NCI-H82 (cell line): ENCODE data around the gene ITGA2.
A peak's percentile ranks its signal among the peaks of the same experiment; 100 is the strongest.

ENCODE experiments used
- DNase-seq: peaks from one replicate; lab custom pipeline; 2025; lab: John Stamatoyannopoulos, UW

ITGA2 gene

DNA sequence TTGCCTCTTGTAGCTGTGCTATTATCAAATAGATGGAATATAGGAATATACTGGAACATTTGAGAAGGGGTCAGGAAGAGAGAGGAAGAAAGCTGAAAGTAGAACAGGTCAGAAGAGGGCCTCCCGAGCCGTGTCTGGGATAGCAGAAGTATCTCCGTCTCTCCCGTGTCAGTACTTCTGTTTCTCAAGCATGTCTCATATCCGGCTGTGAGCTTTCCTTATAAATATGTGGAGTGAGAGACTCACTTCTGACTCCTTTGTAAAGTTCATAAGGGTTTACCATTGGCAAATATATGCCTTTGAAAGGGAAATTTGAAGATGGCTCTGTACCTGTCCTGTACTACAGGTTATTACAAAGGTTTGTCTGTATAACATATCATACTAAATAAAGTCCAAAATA, 70.1 kb downstream of the ITGA2 start:
- no peak for DNase-seq

DNA sequence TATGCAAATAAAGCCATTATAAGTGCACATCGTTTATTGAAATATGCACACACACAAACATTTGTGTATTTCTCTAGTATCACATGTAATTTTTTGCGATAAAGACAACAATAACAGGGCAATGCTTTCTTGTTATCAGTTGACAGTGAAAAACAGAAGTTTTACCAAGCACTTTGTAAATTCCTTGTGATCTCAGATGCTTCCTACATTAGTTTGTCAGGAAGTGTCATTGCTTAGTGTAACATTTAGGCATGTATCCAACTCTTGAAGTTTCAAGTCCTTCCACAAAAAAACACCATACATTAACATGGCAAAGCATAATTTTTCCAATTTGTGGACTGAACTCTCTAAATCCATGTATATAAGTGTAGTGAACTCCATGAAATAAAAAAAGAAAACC, 74.0 kb downstream of the ITGA2 start:
- no peak for DNase-seq

DNA sequence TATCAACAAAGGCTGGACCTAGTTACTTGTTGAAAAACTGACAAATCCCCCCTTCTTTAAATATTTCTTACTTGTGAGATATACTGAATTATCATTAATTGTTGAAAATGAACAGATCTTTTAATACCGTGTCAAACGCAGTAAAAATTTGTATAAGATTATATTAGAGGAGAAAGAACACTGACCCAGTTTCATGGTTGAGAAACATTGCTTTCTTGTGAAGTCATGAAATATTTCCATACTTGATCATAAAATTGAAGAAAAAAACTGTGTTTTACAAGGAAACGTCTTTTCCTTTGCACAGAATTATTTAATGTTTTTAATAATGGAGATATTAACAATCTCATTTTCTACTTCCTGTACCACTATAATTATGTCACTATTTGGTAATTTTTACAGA, 74.6 kb downstream of the ITGA2 start:
- no peak for DNase-seq

DNA sequence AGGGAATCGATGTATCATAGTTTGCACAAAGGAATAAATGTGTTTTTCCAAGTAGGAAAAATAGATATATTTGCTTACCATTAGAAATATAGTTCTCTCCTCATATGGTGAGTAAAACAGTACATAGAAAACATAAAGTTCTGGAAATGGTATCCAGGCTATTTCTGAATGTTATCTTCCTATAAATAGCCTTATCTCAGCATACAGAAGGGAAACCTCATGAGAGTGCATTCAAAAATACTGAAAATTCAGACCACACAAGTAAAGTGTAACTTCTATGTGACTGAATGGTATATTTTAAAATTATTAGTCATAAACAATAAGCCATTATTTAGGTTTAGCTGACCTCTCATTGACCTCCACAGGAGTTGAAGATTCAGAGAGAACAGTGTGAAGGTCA, 76.9 kb downstream of the ITGA2 start:
- DNase-seq: no peak

DNA sequence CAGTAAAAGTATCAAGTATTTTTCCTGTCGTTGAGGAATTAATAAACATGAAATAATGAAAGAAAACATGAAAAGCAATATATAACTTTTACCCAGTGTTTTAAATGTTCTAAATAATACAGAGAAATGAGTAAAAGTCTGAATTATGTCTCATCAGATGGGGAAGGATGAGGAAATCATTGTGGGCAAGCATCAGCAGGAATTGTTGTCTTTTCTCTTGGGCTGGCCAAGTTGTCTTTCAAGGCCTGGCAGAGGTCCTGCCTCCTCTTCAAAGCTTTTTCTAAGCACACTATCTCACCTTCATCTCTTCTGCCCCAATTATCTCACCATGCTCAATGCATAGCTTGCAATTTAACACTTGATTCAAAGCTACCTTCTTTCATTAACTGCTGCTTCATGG, 78.5 kb downstream of the ITGA2 start:
- DNase-seq: no peak

DNA sequence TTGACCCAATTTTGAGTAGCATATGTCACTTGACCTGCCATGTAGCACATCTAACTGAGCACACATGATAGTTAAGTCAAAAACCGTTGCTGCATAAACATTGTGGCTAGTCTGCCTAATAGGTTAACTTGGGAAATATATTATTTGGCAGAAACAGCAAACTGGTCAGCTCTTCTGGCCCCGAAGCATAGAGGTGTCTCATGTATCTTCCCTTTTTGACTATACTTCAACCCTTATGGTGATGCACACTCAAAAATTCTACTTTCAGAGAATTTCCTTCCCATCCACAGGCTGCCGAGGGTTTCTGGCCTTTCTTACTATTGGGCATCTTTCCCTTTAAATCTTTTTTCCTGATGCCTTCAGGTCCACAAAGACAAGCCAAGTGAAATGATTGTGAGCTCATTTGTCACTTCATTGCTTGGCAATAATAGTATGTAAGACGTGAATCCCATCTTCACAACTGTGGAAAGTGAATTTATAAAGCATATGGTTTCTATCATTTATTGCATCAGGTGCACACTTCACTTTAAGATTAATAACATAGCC, 79.2 kb downstream of the ITGA2 start:
- DNase-seq: no peak

DNA sequence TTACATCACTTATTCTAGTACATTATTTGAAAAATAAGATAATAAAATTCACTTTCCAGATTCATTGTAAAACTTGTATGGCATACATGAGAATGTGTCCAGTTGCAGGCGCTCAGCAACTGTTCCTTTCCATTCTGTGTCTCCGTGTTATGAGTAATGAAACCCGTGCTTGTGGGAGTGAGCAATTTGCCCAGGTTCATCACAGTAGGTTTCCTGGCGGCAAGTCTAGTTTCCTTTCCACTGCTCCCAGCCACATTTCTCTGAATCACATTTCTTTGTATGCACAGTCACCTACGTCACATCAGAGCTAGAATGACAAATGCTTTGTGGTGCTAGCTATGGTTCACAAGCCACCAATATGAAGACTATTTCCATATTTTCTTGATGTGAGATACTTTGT, 80.5 kb downstream of the ITGA2 start:
- DNase-seq: no peak

DNA sequence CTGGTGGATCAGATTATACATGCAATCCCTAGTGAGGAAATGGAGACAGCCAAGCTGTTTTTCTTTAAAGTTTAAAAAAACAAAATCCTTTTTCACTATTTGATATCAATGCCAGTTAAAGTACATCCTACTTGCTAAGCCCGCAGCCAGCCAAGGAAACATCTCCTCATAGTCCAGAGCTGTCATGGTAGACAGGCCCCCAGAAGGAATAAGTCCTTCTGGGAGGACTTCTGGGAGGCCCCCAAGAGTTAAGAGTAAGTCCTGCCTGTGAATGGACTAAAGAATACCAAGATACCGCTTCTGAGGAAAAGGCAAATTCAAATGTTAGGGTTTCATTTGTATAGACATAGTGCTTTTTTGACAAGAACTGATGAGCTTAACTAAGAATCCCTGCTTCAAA, 82.1 kb downstream of the ITGA2 start:
- no peak for DNase-seq

DNA sequence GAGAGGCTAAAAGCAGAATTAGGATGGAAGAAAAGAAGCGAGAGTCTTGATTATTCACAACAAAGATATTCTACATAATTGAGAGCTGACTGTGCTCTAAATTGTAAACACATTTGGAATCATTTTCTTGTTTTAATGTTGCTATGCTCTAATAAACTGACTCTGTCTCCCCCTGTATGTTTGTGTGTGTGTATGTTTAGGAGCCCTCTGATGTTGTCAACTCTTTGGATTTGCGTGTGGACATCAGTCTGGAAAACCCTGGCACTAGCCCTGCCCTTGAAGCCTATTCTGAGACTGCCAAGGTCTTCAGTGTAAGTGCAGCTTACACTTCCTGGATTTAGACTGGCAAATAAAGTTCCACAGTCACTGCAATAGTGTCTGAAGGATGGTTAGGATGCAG, 82.6 kb downstream of the ITGA2 start:
- DNase-seq: no peak

DNA sequence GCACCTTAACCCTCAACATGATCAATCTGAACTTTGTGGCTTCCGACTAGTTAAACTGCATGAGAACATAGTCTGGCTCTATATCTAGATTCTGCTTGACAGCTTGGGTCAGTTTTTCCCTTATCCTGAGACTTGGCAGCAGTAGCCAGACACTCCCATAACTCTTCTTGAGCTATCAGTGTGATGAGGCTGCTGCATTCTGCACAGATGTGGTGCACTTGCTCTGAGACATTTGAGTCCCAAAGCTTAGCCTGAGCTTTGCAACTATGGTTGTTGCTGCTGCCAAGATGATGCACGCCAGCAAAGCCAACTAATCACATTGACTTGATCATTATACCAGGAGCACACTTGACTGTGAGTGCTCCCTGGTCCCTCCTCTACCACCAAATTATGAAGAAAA, 84.2 kb downstream of the ITGA2 start:
- DNase-seq: peak; percentile 86

DNA sequence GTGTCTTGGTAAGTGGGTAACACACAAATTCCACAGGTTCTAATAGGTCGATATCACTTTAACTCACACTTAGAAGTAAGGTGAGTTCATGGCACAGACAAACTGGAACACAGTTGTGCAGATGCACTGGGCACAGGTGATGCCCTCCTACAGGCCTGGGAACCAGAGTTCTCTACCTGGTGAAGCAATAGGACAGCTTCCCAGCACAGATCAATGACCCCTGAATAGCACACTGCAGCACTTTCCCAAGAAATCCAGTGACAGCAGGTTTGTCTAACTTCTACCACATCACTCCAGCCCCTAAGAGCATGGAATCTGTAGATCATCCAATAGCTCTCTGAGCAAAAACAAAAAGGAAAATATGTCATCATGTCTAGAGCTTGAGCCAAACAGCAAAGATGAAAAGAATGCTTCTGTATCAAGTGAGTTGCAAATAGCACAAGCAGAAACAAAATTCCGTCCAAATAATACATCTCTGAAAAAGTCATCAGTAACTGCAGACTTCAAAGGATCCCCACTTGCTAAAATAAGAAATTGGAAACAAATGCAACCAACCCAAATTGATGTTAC, 86.9 kb downstream of the ITGA2 start:
- DNase-seq: no peak

DNA sequence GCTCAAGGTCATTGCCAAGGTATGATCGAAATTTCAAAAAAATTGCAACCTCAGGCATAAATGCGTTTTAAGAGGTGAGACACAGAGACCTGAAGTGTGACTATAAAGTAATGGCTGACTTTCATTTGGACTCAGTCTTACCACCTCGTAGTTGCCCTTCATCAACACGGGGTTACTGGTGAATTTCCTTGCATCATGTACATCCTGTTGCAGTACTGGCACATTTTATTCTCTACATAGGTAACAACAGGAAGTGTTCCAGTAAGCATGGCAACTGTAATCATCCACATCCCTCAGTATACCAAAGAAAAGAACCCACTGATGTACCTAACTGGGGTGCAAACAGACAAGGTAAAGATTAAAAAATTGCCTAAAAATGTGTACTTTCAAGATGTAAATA, 91.1 kb downstream of the ITGA2 start:
- DNase-seq: no peak

DNA sequence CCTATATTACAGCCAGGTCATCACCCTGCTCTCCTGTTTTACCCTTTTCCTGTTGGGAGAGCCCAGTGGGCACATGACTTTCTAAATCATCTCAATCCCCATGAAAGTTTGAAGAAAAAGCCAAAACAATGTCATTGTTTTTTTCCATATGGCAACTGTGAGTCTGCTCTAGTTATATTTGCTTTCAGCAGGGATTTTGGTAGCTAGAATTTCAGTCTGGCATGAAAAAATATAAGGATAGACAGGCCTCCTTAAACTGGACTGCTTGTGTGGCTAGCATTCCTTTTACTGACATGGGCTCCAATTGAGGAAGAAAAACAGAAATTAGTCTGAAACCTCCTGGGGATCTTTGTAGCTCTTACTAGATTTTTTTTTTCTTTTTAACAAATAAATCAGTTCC, 94.8 kb downstream of the ITGA2 start:
- no peak for DNase-seq

DNA sequence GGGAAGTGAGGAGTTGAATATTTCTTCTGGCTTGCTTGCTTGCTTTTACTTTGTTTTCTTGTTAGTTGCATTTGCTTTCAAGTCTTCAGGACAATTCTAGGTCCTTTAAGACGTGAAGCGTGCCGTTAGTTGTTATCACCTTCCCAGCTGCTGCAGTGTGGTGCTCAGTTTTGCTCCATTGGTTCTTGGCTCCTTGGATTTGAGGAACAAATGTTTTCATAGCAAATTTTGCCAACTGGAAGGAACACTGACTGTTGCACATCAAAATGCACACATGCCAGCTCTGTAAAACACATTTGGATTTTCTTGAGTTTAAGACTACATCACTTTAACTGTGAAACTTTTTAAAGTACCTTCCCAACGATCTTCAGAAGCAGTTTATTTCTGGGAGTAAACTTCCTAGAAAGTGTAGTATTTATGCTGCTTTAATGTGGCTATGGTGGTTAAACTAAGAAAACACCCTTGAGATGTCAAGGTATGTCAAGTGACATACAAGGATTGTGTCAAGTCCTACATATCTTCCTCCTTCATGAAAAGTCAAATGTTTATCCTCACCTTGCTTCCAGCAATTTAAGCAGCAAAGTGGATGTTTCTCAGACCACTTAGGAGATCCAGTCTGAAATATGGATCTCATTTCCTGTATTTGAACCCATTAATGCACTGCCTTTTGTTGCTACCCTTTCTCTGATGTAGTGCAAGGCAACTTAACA, 95.5 kb downstream of the ITGA2 start:
- no peak for DNase-seq

DNA sequence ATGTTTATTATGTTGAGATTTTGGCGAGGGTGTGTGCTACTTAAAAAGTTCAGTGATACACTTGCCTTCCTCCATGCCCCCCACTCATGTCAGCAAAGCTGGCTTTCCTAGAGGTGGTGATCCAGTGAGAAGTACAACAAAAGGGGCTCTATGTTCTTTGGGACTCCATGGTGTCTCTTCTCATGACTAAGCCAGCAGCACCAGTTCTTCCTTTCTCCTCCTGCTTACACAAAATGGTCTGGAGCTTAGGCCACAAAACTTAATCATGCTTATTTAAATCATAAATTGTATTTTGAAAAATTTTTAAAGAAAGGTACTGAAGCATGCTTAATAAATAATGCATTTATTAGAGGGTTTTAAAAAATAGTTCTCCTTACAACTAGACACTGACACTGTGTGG, 98.0 kb downstream of the ITGA2 start:
- no peak for DNase-seq

DNA sequence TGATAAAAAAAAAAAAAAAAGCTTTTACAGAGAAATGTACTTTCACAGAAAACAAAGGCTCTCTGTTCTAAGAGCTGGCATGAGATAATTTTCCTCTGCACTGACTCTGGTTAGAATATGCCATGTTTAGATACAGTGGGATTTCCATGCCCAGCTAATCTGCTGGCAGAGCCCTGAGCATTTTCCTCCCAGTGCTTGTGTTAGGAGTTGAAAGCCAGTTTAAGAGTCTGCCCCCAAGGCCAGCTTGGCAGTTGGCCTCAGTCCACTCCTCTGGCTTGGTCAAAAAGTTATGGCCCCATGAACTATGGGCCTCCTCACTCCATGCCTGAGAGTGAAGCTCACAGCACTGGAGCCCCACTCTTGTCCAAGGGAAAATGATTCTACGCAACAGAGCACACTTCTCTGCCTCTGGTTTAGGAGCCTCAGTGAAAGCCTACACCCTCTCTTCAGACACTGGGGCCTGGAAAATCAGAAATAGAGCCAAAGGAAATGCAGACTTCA, 98.5 kb downstream of the ITGA2 start:
- no peak for DNase-seq

DNA sequence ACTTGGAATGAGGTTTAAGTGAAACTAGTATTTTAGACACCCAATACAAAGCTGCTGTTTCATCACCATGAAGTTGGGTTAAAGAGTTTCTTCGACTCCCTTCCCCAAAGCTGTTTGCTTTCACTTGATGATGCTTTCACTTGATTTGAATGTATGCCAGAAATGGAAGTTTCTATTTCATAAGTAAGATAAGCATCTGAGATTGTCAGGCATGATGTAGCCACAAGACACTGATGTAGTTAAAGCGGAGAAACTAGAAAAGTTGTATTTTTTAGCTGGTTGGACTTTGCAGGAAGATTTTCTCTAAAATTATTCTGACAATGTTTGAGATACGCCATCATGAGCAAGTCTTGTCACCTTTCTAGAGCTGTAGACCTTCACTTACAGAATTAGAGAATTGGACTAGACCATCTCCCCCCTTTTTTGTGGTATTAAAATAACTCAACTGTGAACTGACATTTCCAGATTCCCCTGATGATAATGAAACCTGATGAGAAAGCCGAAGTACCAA, 100.4 kb downstream of the ITGA2 start:
- DNase-seq: no peak

DNA sequence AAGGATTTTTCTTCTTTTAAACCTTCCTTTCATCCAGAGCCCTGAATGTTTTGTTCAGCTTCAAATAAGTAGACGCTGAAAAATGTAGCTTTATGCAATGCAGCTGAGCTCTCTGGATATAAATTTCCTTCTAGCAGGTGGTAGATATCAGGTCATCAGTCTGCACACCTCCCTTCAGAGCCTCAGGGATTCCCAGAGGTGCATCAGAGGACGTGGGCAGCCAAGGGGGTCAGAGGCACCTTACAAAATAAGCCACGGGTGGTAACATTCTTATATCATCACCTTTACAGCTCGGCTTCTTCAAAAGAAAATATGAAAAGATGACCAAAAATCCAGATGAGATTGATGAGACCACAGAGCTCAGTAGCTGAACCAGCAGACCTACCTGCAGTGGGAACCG, 101.1 kb downstream of the ITGA2 start:
- no peak for DNase-seq

DNA sequence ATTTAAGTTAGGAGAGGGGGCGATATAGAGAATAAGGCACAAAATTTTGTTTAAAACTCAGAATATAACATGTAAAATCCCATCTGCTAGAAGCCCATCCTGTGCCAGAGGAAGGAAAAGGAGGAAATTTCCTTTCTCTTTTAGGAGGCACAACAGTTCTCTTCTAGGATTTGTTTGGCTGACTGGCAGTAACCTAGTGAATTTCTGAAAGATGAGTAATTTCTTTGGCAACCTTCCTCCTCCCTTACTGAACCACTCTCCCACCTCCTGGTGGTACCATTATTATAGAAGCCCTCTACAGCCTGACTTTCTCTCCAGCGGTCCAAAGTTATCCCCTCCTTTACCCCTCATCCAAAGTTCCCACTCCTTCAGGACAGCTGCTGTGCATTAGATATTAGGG, 102.1 kb downstream of the ITGA2 start:
- no peak for DNase-seq

DNA sequence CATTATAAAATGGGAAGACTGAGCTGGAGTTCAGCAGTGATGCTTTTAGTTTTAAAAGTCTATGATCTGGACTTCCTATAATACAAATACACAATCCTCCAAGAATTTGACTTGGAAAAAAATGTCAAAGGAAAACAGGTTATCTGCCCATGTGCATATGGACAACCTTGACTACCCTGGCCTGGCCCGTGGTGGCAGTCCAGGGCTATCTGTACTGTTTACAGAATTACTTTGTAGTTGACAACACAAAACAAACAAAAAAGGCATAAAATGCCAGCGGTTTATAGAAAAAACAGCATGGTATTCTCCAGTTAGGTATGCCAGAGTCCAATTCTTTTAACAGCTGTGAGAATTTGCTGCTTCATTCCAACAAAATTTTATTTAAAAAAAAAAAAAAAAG, 103.1 kb downstream of the ITGA2 start:
- no peak for DNase-seq

DNA sequence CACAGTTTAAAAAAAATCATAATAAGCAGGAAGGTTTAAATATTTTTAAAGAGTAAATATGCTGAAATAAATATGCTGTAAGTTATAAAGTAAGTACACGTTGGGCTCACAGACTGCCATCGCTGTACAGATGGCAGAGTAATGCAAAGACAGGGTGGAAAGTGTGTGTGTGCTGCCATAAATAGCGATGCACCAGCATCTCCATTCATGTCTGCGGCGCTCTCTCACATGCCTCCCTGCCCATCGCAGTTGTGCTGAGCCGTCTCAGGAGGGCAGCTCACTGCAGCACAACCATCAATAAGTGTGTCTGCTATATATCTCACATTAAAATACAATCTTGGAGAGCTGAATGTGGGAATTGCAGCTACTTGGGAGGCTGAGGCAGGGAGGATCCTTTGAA, 106.1 kb downstream of the ITGA2 start:
- DNase-seq: no peak

DNA sequence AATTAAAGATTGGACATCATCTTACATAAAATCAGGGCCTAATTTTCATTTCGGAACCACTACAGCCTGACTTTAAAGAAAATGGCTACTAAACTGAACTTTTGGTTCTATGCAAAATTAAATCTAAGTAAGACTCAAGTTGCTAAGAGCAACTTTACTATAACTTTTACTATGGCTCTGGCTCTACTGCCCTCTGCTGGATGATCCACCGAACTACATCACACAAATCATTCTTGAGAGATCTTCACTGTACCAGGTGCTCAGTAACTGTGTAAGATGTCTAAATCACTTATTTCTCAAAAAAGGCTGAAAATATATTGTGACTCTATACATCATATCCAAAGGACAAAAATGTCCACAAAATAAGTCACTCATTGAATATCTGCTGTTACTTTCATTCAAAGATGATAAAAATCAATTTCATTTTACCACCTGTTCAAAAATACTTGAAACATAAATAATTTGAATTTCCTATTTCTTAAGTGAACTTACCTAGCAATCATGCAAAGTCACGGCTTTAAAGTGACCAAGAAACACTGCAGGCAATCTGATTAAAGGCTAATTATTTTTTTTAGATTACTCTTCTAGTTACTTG, 106.9 kb downstream of the ITGA2 start:
- DNase-seq: peak; percentile 47

DNA sequence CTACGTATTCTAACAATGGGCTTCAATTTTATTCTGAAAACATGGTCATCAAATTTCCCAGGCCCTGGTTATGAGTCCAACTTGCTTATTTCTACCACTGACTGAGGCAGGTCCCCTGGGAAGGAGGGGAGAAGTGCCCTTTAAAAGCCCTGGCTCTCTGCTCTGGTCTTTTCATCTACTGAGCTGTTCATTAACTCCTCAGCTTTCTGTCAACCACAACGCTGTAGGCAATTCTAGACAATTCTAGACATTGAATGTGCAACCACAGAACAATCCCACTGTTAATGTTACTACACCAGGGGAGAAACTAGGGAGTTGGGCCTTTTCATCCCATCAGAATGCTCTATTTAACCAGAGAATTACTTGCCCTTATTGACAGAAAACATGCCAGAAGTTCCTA, 110.4 kb downstream of the ITGA2 start:
- DNase-seq: no peak
